Lung (tissue), 12 donors: Measurements from ENCODE around the gene MYOD1. TPM values are rescaled to one million over a fixed set of nuclear protein-coding genes. Genes with fewer than 3 reads are reported as not detected.

Experiments used
- ATAC-seq: fragments of 200-7000 bp; cut with Tn5 transposase; one replicate; pipeline ENCODE4 v1.9.1; 2020; ENCODE audit warnings: moderate number of reproducible peaks; ENCODE audit not compliant: insufficient read depth, low FRiP score
- DNase-seq, 3 donors: peaks; one replicate each; pipeline ENCODE4 v3.0.0-alpha.2; 2013 to 2017
- H3K27ac ChIP-seq, 2 donors: one replicate each; pipeline ENCODE4 v1.5.1; 2013; ENCODE audit warnings: mild to moderate bottlenecking in 2 of 2, moderate library complexity in 2 of 2, control low read depth in 1 of 2, inconsistent platforms in 1 of 2, low read depth in 1 of 2, low read length in 1 of 2
- H3K27me3 ChIP-seq, 3 donors: one replicate each; pipeline ENCODE4 v1.5.1; 2013; ENCODE audit warnings: low read length in 2 of 3; ENCODE audit not compliant: control insufficient read depth in 3 of 3, insufficient read depth in 3 of 3
- H3K36me3 ChIP-seq, 4 donors: one replicate each; pipeline ENCODE4 v1.5.1; 2013; ENCODE audit warnings: low read length in 4 of 4, mild to moderate bottlenecking in 1 of 4, moderate library complexity in 1 of 4; ENCODE audit not compliant: control insufficient read depth in 4 of 4, insufficient read depth in 4 of 4
- H3K4me1 ChIP-seq, 5 donors: one replicate each; pipeline ENCODE4 v1.5.1; 2013; ENCODE audit warnings: low read length in 5 of 5, mild to moderate bottlenecking in 2 of 5, moderate library complexity in 1 of 5; ENCODE audit not compliant: control insufficient read depth in 5 of 5, insufficient read depth in 5 of 5
- H3K4me3 ChIP-seq: one replicate; pipeline ENCODE4 v1.5.1; 2013; ENCODE audit warnings: mild to moderate bottlenecking, control low read depth, moderate library complexity
- H3K9ac ChIP-seq, 2 donors: one replicate each; pipeline ENCODE4 v1.5.1; 2013; ENCODE audit warnings: low read length in 2 of 2, control low read depth in 1 of 2; ENCODE audit not compliant: insufficient read depth in 1 of 2
- H3K9me3 ChIP-seq, 4 donors: one replicate each; pipeline ENCODE4 v1.5.1; 2013; ENCODE audit warnings: low read length in 3 of 4, mild to moderate bottlenecking in 1 of 4, moderate library complexity in 1 of 4; ENCODE audit not compliant: control insufficient read depth in 4 of 4, insufficient read depth in 3 of 4
- WGBS, 2 donors: extraction: QIAGEN DNeasy Blood & Tissue Kit; methylation state at CpG; one replicate each; pipeline ENCODE4 v1.1.7; 2013; 5-methylcytosine and 5-hydroxymethylcytosine counted together
- polyA plus RNA-seq, 2 donors: library from polyadenylated mRNA; stranded (reverse); fragments of 200-250 nt; gene quantifications; one replicate each; pipeline ENCODE4 v1.2.1, GENCODE V29; 2013
- total RNA-seq, 2 donors: library from RNA; depleted of rRNA in 1 of 2; stranded (reverse); fragments of >200 nt in 1 of 2; gene quantifications; one replicate each; pipeline ENCODE4 v1.2.1, GENCODE V29; 2014 to 2021
- TF ChIP-seq, protein P1 (sequence below): IDR thresholded peaks from 2 replicates; pipeline ENCODE4 v1.5.1; 2012; ENCODE audit warnings: mild to moderate bottlenecking; ENCODE audit errors: control extremely low read depth, extremely low read depth
- donor health status: control.
- donor health status: control.
- donor health status: Bipolar disorder and iron deficiency.
- donor health status: healthy.
- donor health status: DM: yes; HTN: yes; CAD: no.

MYOD1 gene
- total and polyA plus RNA-seq, 4 donors: not detected

DNA sequence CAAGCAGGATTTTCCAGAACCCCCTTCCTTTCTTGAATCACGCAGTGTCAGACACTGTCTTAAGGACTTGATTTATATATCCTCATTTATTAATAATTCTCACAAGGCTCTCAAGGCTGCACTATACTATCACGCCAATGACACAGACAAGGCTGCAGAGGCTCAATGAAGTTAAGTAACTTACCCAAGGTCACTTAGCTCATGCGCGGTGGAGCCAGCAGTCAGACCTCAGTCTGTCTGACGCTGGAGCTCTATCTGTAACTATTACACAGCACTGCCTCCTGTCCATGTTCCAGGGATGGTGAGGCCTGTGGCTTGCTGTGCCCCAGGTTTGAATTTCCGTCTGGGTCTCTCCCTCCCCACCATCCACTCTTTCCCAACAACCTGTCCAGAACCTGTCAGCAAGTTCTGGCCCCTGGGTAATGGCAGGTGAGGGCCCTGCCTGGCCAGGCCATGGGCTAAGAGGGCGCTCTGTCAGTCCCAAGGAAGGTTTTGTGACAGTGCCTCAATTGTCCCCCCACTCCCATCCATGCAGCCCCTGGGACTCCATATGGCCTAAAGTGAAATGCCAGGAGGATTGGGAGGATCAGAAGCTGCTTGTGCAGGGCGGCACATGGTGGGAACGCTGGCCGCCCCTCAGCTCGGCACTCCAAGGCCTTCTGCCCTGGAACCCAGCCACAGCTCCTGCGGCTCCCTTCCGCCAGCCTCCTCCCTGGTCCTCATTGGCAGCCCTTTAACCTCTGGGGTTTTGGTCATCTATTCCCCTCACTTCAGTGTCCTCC, 23.8 kb downstream of the MYOD1 start:
- Histone ChIP-seq H3K9me3 (peaks cover 0 to 6% (median 0%) of the 10 kb centered on the region in 4 donors), H3K4me3 (no peak overlapping the region), H3K9ac (no peak overlapping the region), H3K4me1 (no peaks in the 10 kb centered on the region), H3K27me3 (peaks cover 0 to 17% (median 8%) of the 10 kb centered on the region in 3 donors), H3K27ac (no peak overlapping the region), H3K36me3 (no peaks in the 10 kb centered on the region)
- TF ChIP-seq, protein P1, sequence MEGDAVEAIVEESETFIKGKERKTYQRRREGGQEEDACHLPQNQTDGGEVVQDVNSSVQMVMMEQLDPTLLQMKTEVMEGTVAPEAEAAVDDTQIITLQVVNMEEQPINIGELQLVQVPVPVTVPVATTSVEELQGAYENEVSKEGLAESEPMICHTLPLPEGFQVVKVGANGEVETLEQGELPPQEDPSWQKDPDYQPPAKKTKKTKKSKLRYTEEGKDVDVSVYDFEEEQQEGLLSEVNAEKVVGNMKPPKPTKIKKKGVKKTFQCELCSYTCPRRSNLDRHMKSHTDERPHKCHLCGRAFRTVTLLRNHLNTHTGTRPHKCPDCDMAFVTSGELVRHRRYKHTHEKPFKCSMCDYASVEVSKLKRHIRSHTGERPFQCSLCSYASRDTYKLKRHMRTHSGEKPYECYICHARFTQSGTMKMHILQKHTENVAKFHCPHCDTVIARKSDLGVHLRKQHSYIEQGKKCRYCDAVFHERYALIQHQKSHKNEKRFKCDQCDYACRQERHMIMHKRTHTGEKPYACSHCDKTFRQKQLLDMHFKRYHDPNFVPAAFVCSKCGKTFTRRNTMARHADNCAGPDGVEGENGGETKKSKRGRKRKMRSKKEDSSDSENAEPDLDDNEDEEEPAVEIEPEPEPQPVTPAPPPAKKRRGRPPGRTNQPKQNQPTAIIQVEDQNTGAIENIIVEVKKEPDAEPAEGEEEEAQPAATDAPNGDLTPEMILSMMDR: no peak
- 81 to 84% methylated on average over 13 of the region's 13 CpGs for WGBS, 2 donors
- ATAC-seq (no peak), DNase-seq (peak in 1 of 3 donors; percentile 9)

DNA sequence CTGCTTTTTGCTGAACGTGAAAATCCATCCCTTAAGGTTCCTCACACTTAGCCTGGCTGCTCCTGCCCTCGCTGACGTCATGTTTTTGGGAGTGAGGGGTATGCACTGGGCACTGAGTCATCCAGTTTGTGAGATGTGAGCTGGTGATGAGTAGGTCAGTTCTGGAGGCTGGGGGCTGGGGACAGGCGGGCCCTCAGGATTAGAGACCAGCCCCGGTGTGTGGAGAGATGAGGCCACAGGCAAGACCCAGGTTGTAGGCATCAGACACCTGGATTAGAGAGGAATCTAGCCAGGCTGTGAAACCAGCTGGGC, 24.4 kb downstream of the MYOD1 start:
- H3K4me3 ChIP-seq: no peak overlapping the region
- peaks cover 0 to 6% (median 0%) of the 10 kb centered on the region in 4 donors for H3K9me3 ChIP-seq
- TF ChIP-seq, protein P1: no peak
- ATAC-seq (no peak), DNase-seq (peak in 1 of 3 donors; percentile 5)
- no peak overlapping the region for H3K27ac ChIP-seq
- H3K4me1 ChIP-seq: no peaks in the 10 kb centered on the region
- 78 to 83% methylated on average over 5 of the region's 5 CpGs for WGBS, 2 donors
- no peak overlapping the region for H3K9ac ChIP-seq
- H3K27me3 ChIP-seq: peaks cover 0 to 12% (median 8%) of the 10 kb centered on the region in 3 donors
- no peaks in the 10 kb centered on the region for H3K36me3 ChIP-seq

DNA sequence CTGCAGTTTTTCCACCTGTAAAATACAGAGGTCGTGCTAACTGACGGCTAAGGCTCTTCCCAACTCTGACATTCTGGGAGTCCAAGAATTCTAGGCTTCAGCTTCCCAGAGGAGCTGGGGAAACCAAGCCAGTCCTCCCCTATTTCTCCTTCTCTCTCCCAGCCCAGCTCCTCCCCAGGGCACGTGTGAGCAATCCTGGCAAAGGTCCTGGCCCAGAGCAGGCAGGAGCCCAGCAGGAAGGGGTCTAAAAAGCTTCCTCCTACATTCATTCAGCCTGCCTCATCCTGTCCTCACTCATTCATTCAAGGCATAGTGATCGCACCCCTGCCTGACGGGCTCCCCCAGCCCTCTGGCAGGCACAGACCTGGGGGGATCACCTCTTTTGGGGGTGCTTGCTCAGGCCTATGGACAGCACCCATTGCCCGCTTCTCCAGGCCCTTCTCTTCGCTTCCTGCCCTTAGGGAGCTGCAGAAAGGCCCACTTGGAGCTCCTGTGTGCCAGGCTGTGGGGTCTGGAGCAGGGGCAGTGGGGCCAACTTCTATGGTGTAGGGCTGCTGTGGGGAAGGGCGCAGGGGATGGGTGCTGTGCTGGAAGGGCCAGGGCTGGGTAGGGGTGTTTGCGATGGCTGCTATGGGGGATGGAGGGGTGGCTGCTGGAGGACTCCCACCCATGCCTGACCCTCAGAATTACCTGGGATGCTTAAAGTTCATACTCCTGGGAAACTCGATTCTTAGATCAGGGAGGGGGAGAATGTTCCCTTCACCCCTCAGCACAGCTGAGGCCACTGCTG, 25.0 kb downstream of the MYOD1 start:
- TF ChIP-seq, protein P1: no peak
- 72 to 76% methylated on average over 10 of the region's 10 CpGs for WGBS, 2 donors
- peaks cover 0 to 6% (median 4%) of the 10 kb centered on the region in 3 donors for H3K27me3 ChIP-seq
- H3K27ac ChIP-seq: no peak overlapping the region
- H3K36me3 ChIP-seq: no peaks in the 10 kb centered on the region
- DNase-seq: peak in 1 of 3 donors; percentile 3
- no peak for ATAC-seq
- peaks cover 0 to 5% (median 0%) of the 10 kb centered on the region in 4 donors for H3K9me3 ChIP-seq
- H3K9ac ChIP-seq: no peak overlapping the region
- H3K4me3 ChIP-seq: no peak overlapping the region
- no peaks in the 10 kb centered on the region for H3K4me1 ChIP-seq
